PC-9 (cell line): Measurements from ENCODE around the gene IQCK. TPM values are rescaled to one million over a fixed set of nuclear protein-coding genes. Genes with fewer than 3 reads are reported as not detected.

Experiments
- BruUV-seq: library from RNA; stranded (reverse); fragments of 400-500 nt; replicated peaks from 2 replicates; lab custom pipeline; 2021; lab: Mats Ljungman, UMichigan
- CTCF ChIA-PET: fragments of 300-600 bp; sonication (Branson Sonifier 250); formaldehyde crosslinking; loops from one replicate; lab custom pipeline; 2022; ENCODE audit warnings: antibody characterized with exemption; lab: Charles Lee
- POLR2A ChIA-PET: fragments of 300-600 bp; sonication (Branson Sonifier 250); formaldehyde crosslinking; loops from one replicate; lab custom pipeline; 2022; ENCODE audit warnings: antibody characterized with exemption; ENCODE audit not compliant: unreplicated experiment; lab: Charles Lee
- DNase-seq, 2 experiments: peaks; one replicate each; pipeline versions ENCODE4 v3.0.0 to v3.0.0-alpha.2; 2015 to 2022; ENCODE audit warnings: mixed read lengths in 1 of 2
- H2AFZ ChIP-seq: fragments of 200-600 bp; sonication (generic); 2 replicates; pipeline ENCODE4 v1.8.1; 2017; ENCODE audit warnings: antibody characterized with exemption
- H3F3A ChIP-seq: fragments of 200-600 bp; sonication (generic); 2 replicates; pipeline ENCODE4 v1.8.1; 2017; ENCODE audit warnings: antibody characterized with exemption, mild to moderate bottlenecking, low read depth; ENCODE audit not compliant: insufficient read depth
- H3K27ac ChIP-seq: fragments of 200-600 bp; sonication (generic); 2 replicates; pipeline ENCODE4 v1.6.1; 2016; ENCODE audit warnings: mixed run types
- H3K27me3 ChIP-seq: fragments of 200-600 bp; sonication (generic); 2 replicates; pipeline ENCODE4 v1.6.1; 2016; ENCODE audit warnings: low read depth, mixed run types; ENCODE audit not compliant: insufficient read depth
- H3K36me3 ChIP-seq: fragments of 200-600 bp; sonication (generic); 2 replicates; pipeline ENCODE4 v1.6.1; 2016; ENCODE audit warnings: low read depth, mixed run types
- H3K4me1 ChIP-seq: fragments of 200-600 bp; sonication (generic); replicated peaks from 2 replicates; pipeline ENCODE4 v1.6.1; 2016; ENCODE audit warnings: mixed run types; ENCODE audit not compliant: insufficient read depth
- H3K4me2 ChIP-seq: fragments of 200-600 bp; sonication (generic); 2 replicates; pipeline ENCODE4 v1.6.1; 2017; ENCODE audit warnings: mixed run types
- H3K4me3 ChIP-seq: fragments of 200-600 bp; sonication (generic); 2 replicates; pipeline ENCODE4 v1.6.1; 2016; ENCODE audit warnings: mixed run types
- H3K79me2 ChIP-seq: fragments of 200-600 bp; sonication (generic); 2 replicates; pipeline ENCODE4 v1.6.1; 2017; ENCODE audit warnings: low read depth, mixed run types
- H3K9me2 ChIP-seq: fragments of 200-600 bp; sonication (generic); 2 replicates; pipeline ENCODE4 v1.8.1; 2017; ENCODE audit warnings: mild to moderate bottlenecking; ENCODE audit not compliant: insufficient read depth
- H3K9me3 ChIP-seq: fragments of 200-600 bp; sonication (generic); 2 replicates; pipeline ENCODE4 v1.8.1; 2016; ENCODE audit warnings: low read depth; ENCODE audit not compliant: insufficient read depth
- H4K20me1 ChIP-seq: fragments of 200-600 bp; sonication (generic); 2 replicates; pipeline ENCODE4 v1.8.1; 2017; ENCODE audit not compliant: insufficient read depth
- EZH2 ChIP-seq: fragments of 200-600 bp; sonication (generic); IDR thresholded peaks from 2 replicates; pipeline ENCODE4 v1.8.0; 2017; ENCODE audit warnings: antibody characterized with exemption, low read depth
- intact Hi-C: fragments of 100-400 bp; cut with micrococcal nuclease; formaldehyde crosslinking; loops from one replicate; pipeline ENCODE4 v1.10.0; 2022; ENCODE audit not compliant: unreplicated experiment
- total RNA-seq: library from RNA; stranded (reverse); gene quantifications from 2 replicates; pipeline ENCODE4 v1.2.3, GENCODE V29; 2021
- TF ChIP-seq, protein P1 (sequence below): fragments of 200-600 bp; sonication (generic); conservative IDR thresholded peaks from 2 replicates; pipeline ENCODE4 v1.6.1; 2017; ENCODE audit warnings: mixed run types, antibody characterized with exemption, mild to moderate bottlenecking, moderate library complexity

Gene IQCK
- total RNA-seq, 1 experiment from 2014 or later: 21.6 TPM

DNA sequence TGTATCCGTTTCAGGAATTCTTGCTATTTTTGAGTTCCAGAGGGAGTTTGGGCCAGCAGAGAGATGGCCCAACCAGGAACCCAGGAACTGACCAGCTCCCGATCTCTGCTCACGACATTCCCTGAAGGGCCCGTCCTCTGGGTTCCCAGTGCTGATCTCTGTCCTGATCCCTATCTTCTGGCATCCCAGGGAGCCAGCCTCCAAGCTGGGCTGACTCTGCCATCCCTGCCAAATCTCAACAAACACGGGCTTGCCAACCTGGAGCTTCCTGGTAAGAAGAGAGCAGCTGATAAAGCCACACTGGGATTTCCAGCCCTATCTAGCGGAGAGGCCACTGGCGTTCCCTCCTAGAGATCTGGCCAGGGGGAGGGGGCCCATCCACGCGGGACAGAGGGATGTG lies 150.3 kb downstream of the IQCK start:
- Histone ChIP-seq H3K27ac (no peak overlapping the region), H3K9me2 (no peaks in the 10 kb centered on the region), H3K9me3 (no peaks in the 10 kb centered on the region), H3K79me2 (0 out of 2 replicates have a peak, but pooled peaks cover 3% of the 10 kb centered on the region), H2AFZ (no peak overlapping the region), H4K20me1 (no peaks in the 10 kb centered on the region), H3K36me3 (no peaks in the 10 kb centered on the region; the same call in 1 of the 2 replicates), H3K4me1 (no peaks in the 10 kb centered on the region), H3F3A (no peaks in the 10 kb centered on the region; the same call in 1 of the 2 replicates), H3K4me3 (no peak overlapping the region), H3K4me2 (no peak overlapping the region), H3K27me3 (no peaks in the 10 kb centered on the region)
- ChIA-PET POLR2A (no interaction called here), CTCF (no interaction called here)
- BruUV-seq: no TSS peak
- DNase-seq: no peak
- TF ChIP-seq EZH2: no peak
- TF ChIP-seq, protein P1, sequence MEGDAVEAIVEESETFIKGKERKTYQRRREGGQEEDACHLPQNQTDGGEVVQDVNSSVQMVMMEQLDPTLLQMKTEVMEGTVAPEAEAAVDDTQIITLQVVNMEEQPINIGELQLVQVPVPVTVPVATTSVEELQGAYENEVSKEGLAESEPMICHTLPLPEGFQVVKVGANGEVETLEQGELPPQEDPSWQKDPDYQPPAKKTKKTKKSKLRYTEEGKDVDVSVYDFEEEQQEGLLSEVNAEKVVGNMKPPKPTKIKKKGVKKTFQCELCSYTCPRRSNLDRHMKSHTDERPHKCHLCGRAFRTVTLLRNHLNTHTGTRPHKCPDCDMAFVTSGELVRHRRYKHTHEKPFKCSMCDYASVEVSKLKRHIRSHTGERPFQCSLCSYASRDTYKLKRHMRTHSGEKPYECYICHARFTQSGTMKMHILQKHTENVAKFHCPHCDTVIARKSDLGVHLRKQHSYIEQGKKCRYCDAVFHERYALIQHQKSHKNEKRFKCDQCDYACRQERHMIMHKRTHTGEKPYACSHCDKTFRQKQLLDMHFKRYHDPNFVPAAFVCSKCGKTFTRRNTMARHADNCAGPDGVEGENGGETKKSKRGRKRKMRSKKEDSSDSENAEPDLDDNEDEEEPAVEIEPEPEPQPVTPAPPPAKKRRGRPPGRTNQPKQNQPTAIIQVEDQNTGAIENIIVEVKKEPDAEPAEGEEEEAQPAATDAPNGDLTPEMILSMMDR: no peak
- intact Hi-C loops: no loop called here

- no peak overlapping the region for H2AFZ ChIP-seq
- H3K9me3 ChIP-seq: no peaks in the 10 kb centered on the region
- ChIA-PET CTCF (no interaction called here), POLR2A (no interaction called here)
- H3K4me1 ChIP-seq: no peaks in the 10 kb centered on the region
- no peaks in the 10 kb centered on the region for H3F3A ChIP-seq
- H3K9me2 ChIP-seq: no peaks in the 10 kb centered on the region
- no peak for DNase-seq
- no peaks in the 10 kb centered on the region for H4K20me1 ChIP-seq
- BruUV-seq: no TSS peak
- no peak overlapping the region for H3K4me3 ChIP-seq
- TF ChIP-seq, protein P1: no peak
- TF ChIP-seq EZH2: no peak
- 0 out of 2 replicates have a peak, but pooled peaks cover 3% of the 10 kb centered on the region for H3K79me2 ChIP-seq
- intact Hi-C loops: no loop called here
- no peak overlapping the region for H3K27ac ChIP-seq
- H3K27me3 ChIP-seq: no peaks in the 10 kb centered on the region
- H3K4me2 ChIP-seq: no peak overlapping the region
- no peaks in the 10 kb centered on the region; the same call in 1 of the 2 replicates for H3K36me3 ChIP-seq
These were observed 153.7 kb downstream of the IQCK start for GRCh38 chr16:19871721-19872120.

DNA sequence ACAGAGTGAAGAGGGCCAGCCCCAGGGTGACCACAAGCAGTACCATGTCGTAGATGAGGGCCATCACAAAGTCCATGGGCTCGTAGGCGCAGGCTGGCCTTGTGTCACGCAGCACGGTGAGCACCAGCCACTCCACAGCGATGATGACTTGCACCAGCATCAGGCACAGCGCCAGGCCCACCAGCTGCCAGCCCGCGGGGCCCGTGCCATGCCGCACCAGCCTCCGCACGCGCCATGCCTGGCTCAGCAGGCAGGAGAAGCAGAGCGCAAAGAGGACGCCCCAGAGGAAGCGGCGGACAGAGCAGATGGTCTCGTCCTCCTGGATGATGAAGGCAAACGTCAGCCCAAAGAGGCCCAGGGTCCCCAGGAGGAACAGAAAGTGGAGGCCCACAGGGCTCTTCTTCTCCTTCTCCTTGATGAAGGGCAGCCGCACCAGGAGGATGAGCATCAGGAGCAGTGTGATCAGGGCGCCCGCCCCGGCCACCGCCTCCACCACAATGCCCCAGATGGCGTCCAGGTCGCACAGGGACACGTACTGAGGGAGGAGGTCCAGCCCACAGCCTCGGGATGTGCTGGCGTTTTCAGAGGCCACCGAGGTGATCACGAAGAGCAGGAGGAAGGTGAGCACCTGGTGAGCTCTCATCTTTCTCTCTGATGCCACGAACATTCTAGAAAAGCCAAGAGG lies 154.2 kb downstream of the IQCK start:
- no peak overlapping the region for H3K27ac ChIP-seq
- CTCF ChIA-PET: no interaction called here

More for the DNA sequence above, 154.2 kb downstream of the IQCK start:
- intact Hi-C loops: no loop called here
- Histone ChIP-seq H3K4me1 (no peaks in the 10 kb centered on the region), H3K36me3 (no peaks in the 10 kb centered on the region; the same call in 1 of the 2 replicates), H3K79me2 (0 out of 2 replicates have a peak, but pooled peaks cover 3% of the 10 kb centered on the region), H3F3A (no peaks in the 10 kb centered on the region), H3K9me2 (no peaks in the 10 kb centered on the region), H4K20me1 (no peaks in the 10 kb centered on the region), H2AFZ (no peak overlapping the region), H3K9me3 (no peaks in the 10 kb centered on the region), H3K4me2 (no peak overlapping the region), H3K4me3 (no peak overlapping the region), H3K27me3 (no peaks in the 10 kb centered on the region)
- POLR2A ChIA-PET: no interaction called here
- no TSS peak for BruUV-seq
- DNase-seq: no peak
- TF ChIP-seq, protein P1: no peak
- no peak for TF ChIP-seq EZH2
